ENCODE measurements around the gene BTBD9. TPM values are rescaled to one million over a fixed set of nuclear protein-coding genes. Genes with fewer than 3 reads are reported as not detected.

Gene BTBD9
- total and polyA plus RNA-seq, 9 of the 15 experiments (the other 6 are each of a cell fraction or from before 2014, with no cell fraction given) = 0.08 to 1.6 (median 0.58) TPM

- TF ChIP-seq CREBBP (IDR thresholded peaks at IDR 0.05; ENCODE audit: low read depth, low read length) = no peak
- no peak for TF ChIP-seq BACH1 (tag; IDR thresholded peaks at IDR 0.05)
These were observed 45.6 kb downstream of the BTBD9 start (continued) for GRCh38 chr6:38593998-38594665.

GRCh38 chr6:38593409-38593808, 46.3 kb downstream of the BTBD9 start:
- no peak overlapping the region for H2AFZ ChIP-seq (ENCODE audit: low read depth, low read length)
- POLR2A ChIA-PET = interaction anchor here (0.8 to 1.4 kb wide), 3 partner anchors 9 to 15 kb away, joined by 3 to 6 read pairs (median 5); no protein-coding TSS in a partner anchor
- H3K4me2 ChIP-seq (ENCODE audit: insufficient read depth, low read length) = no peak overlapping the region
- ATAC-seq (no peak), FAIRE-seq (no peak), DNase-seq (ENCODE audit: extremely low read depth in 1 of 4, low spot score in 3 of 4) (no peak)
- H3K9me1 ChIP-seq (ENCODE audit: control insufficient read depth, insufficient read depth, low read length) = no peaks in the 10 kb centered on the region
- no peaks in the 10 kb centered on the region for H4K20me1 ChIP-seq (replicated peaks; ENCODE audit: control insufficient read depth, insufficient read depth, low read length)
- no TSS peak for BruUV-seq (replicated peaks)
- H3K27ac ChIP-seq (ENCODE audit: extremely low read depth, low read depth, low read length) = no peak overlapping the region
- no peak for TF ChIP-seq CEBPG (CRISPR knock-in tag; IDR thresholded peaks at IDR 0.05)
- peak in 1 of 2 experiments; percentile 57; a peak in 1 of 4 replicates for TF ChIP-seq CEBPG (tag; conservative IDR thresholded peaks at IDR 0.05 in 1 of 2, IDR thresholded peaks at IDR 0.05 in 1 of 2)
- TF ChIP-seq ZNF217 (CRISPR knock-in tag; IDR thresholded peaks at IDR 0.05) = no peak
- H3K79me2 ChIP-seq (ENCODE audit: control insufficient read depth, insufficient read depth, low read length) = no peaks in the 10 kb centered on the region
- H3K4me3 ChIP-seq = no peak overlapping the region
- no peaks in the 10 kb centered on the region for H3K36me3 ChIP-seq (ENCODE audit: control insufficient read depth, insufficient read depth, low read length)
- no peak overlapping the region for H3K9ac ChIP-seq (ENCODE audit: insufficient read depth in 1 of 2, low read depth in 2 of 2, low read length in 2 of 2)
- in situ Hi-C loops (cut with MboI) (no loop called here), intact Hi-C loops (cut with micrococcal nuclease) (no loop called here)
- CTCF ChIA-PET (ENCODE audit: low intra/inter-chr PET ratio) = no interaction called here
- no peaks in the 10 kb centered on the region for H3K4me1 ChIP-seq (replicated peaks in 1 of 2; ENCODE audit: control insufficient read depth in 2 of 2, insufficient read depth in 2 of 2, low read length in 2 of 2)
- peaks cover 10 to 14% of the 10 kb centered on the region in 2 experiments; a peak in 4 of 5 replicates for H3K27me3 ChIP-seq (ENCODE audit: control insufficient read depth in 2 of 2, insufficient read depth in 2 of 2, low read length in 2 of 2)
- H3K9me3 ChIP-seq (replicated peaks; ENCODE audit: control insufficient read depth, insufficient read depth, low read depth, low read length) = no peaks in the 10 kb centered on the region
